DMS114 treated with DMSO at 0.1 percent for 48 hours (cell line): Measurements from ENCODE around the gene DAAM2.

ENCODE experiments used
- DNase-seq: peaks from one replicate; lab custom pipeline; 2025; ENCODE audit not compliant: unreplicated experiment; lab: John Stamatoyannopoulos, UW

The DAAM2 gene

DNA sequence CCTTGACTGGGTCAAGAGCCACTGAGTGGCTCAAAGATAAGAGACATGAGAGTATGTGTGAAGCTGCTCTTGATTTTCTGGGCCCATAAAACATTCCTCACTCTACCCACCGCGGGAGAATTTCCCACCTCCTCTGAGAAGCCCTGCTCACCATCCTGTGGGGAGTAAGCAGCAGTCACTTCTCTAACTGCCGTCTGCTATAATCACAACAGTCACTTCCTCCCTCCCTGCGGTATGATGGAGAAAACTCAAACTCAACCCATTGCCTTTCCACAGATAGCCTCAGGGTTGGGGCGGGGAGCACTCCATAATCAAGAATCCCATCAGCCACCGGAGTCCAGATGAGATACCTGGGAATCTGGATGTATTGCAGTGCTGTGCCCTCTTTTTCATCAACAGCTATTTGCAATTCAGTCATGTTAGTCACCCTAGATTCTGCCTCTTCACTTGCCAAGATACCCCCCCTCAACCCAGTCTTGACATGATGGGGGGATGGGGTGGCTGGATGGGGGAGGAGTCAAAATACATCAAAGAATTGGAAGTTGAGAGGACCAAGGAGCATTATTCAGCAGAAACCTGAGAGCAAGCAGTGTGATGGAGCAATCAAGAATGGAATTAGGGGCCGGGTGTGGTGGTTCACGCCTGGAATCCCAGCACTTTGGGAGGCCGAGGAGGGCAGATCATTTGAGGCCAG lies 137.0 kb downstream of the DAAM2 start:
- no peak for DNase-seq

DNA sequence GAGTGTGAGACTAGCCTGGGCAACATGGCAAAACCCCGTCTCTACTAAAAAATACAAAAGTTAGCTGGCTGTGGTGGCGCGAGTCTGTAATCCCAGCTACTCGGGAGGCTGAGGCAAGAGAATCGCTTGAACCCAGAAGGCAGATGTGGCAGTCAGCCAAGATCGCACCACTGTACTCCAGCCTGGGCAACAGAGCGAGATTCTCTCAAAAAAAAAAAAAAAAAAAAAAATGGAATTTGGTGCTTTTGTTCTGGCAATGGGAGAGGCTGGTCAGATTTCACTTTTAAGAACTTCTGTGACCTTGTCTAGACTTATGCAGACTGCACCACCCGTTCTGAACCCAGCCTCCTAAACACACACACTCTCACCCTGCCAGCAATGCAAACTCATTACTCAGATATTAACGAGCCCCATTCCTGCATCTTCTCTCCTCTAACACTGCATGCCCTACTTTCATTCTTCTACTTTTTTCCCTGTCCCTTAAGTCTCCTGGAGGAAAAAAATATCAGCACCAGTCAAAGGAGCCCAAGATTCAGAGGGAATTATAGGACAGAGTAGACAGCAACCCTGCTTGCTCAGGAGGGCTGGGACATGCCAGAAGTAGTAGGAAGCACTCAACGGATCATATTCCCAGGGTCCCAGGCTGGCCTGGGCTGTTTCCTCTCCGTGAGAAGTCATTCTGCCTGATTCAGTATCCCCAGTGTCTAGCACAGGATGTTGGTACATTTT lies 137.7 kb downstream of the DAAM2 start:
- DNase-seq, result no peak

- no peak for DNase-seq
Measured at GRCh38 chr6:39930540-39930939, 138.4 kb downstream of the DAAM2 start.

DNA sequence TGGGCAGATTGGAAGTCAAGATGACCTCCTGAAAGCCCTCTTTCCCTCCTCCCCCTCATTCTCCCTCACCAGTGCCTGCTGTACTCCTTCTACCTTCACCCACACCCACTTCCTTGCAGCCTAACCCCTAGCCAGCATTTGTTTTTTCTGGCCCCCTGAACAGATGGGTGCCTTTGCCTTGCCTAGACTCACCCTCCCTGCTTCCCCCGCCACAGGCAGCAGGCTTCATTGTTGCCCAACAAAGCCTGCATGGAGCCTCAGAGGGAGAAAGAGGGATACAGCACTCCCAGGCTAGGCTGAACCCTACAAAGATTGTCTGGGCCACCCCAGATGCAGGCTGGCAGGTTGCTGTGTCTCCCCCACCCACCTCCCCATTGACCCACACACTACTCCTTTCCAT lies 139.4 kb downstream of the DAAM2 start:
- no peak for DNase-seq

DNA sequence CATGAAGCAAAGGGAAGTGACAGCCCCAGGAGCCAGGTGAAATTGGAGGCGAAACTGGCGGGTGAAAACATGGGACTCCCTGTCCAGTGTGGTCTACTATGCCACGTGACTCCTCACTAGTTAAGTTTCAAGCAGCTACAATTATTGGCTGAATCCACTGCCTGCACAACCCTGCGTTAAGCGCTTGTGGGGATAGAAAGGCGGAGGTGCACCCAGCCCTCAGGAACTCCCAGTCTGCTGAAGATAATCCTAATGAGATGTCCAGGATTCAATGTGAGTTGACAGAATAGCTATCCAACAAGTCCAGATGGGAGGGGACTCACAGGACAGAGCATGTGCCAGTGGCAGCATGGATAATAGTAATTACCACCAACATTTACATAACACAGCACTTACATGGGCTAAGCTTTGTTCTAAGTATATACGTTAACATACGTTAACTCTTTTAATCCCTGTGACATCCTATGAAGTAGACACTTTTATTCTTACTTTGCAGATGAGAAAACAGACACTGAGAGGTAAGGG lies 140.3 kb downstream of the DAAM2 start:
- no peak for DNase-seq

GRCh38 chr6:39933669-39934130 lies 141.5 kb downstream of the DAAM2 start:
- DNase-seq, result no peak

GRCh38 chr6:39934131-39934757 lies 142.1 kb downstream of the DAAM2 start, which contains the start of gene MOCS1:
Gene MOCS1 (minus strand): TSS chr6:39934462. CDS start chr6:39934417, 45 bp downstream.
- peak; percentile 45 for DNase-seq

DNA sequence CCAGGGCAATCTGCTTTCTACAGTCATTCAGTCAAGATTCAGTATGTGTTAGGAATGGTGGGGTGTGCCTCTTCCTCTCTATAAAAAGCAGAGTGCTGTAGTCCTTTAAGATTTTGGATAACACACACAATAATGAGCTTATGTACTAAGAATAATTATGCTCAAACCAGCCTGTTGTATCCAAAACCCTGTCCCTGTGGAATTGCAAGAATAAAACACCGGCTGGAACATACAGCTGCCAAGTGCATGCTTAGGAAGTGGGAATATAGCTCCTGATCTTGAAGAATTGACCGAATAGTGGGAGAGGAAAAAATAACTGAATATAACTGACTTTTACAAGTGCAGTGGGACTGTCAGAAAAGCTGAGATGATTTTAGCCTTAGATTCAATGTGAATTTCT lies 143.1 kb downstream of the DAAM2 start:
- DNase-seq, result no peak

DNA sequence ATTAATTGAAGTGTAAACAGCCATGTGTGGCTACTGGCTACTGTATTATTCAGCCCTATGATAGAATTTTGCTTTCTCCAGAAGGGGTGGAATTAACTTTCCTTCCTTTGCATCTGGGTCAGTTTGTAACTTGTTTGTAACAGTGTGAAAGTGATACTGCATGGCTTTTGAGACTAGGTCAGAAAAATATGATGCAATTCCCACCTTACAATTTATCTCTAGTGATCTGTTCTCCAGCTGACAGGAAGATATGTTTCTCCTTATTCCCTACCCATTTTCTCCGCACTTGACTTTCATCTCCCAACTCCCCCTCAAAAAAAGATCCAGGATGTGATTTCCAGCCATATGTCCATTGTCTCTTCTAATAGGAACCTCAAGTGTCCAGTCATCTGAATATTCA lies 144.7 kb downstream of the DAAM2 start:
- no peak for DNase-seq

GRCh38 chr6:39937686-39938333 lies 145.6 kb downstream of the DAAM2 start:
- no peak for DNase-seq

DNA sequence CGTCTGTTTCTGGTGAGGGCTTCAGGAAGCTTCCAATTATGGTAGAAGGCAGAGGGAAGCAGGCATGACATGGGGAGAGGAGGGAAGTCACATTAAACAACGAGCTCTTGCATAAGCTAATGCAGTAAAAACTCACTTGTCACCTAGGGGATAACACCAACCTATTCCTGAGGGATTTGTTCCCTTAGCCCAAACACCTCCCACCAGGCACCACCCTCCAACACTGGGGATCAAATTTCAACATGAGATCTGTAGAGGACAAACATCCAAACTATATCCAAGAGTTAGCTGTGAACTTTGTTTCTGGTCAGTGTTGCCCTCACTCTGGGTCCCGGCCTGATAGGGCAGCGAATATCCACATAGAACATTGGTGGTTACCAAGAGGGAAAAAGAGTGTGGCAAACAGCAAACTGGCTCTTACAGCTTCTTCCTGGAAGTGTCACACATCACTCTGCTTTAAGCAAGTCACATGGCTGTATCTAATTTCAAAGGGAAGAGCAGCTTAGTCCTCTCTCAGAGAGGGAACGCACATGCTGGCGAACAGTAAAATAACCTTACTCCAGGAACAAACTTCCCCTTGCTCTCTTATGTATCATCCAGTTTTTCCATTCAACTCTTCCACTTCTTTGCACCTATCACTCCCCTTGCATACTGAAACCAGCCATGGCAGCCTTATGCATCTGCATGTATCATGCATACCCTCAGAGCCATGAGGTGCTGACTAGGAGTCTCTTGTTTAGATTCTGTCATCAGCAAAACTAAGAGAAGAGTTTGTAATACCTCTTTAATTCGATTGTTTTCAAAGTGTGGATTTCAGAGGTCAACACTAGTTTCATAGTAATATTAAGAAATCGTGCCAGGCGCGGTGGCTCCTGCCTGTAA lies 146.8 kb downstream of the DAAM2 start:
- DNase-seq, result no peak

DNA sequence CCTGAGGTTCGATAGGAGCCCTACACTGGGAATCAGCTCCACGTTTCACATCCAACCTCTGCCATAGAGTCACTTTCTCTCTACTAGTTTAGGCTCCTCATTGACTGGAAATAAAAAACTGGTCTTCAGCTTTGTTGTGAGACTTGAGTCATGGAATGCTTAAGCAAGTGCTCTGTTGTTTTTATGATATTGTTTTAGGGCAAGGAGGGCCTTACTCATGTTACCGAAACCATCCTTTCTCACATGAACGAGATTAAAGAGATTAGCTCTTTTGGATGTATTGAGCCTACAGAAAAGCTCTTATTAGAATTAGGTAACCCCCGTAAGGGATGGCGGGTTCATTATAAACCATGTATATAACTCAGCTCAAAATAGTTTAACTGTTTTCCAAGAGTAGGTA lies 149.0 kb downstream of the DAAM2 start:
- DNase-seq, result no peak

- DNase-seq, result no peak
Measured at GRCh38 chr6:39941820-39942219, 149.6 kb downstream of the DAAM2 start.

- no peak for DNase-seq
Measured at GRCh38 chr6:39942903-39943580, 150.9 kb downstream of the DAAM2 start.

GRCh38 chr6:39945626-39946025 lies 153.4 kb downstream of the DAAM2 start:
- DNase-seq, result no peak

- no peak for DNase-seq
Measured at GRCh38 chr6:39947611-39948068, 155.5 kb downstream of the DAAM2 start.

DNA sequence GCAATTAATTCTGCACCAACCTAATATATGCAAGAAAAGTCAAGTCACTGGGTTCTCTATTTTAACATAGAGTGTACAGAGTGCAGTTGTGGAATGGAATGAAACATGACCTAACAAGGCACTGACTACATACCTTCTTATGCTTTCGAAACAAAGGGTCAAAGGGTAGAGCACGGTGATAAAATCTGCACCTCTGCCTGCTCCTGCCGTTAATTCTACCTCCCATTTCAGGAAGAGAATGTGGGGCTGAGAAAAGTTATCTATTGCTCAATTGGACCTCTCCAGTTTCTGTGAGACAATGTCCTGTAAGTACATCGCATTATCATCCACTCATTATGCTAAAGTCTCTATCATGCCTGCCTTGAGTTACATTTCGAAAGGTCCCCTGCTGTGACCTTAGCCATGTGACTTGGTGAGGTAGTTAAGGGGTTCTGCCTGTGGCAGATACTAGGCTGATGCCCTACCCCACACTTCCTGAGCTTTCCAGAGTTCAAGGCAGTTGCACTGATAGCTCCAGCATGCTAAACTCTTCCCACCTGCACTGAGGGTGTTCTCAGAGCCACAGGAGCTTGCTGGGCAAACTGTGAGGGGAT lies 156.1 kb downstream of the DAAM2 start:
- no peak for DNase-seq

- DNase-seq, result no peak
Measured at GRCh38 chr6:39950125-39950720, 158.0 kb downstream of the DAAM2 start.

GRCh38 chr6:39951191-39951590 lies 159.0 kb downstream of the DAAM2 start:
- DNase-seq, result no peak
